GM18499 (cell line): ENCODE results near the gene LYPLA2.
"Not testable (repeated sequence)": the region's sequence is repeated elsewhere in the genome, so short reads cannot be mapped to it uniquely, and the experiment has no call there.

Experiments
- ATAC-seq: cut with Tn5 transposase; IDR thresholded peaks from one replicate; pipeline ENCODE4 v1.9.1; 2021; ENCODE audit warnings: moderate number of reproducible peaks; ENCODE audit not compliant: insufficient read depth, unreplicated experiment

LYPLA2 gene

GRCh38 chr1:23825762-23826522, 35.0 kb downstream of the LYPLA2 start:
- ATAC-seq, result no peak

GRCh38 chr1:23826590-23826989, 35.6 kb downstream of the LYPLA2 start:
- not testable (repeated sequence) for ATAC-seq

- ATAC-seq, result no peak
Observed at GRCh38 chr1:23827717-23828116, 36.8 kb downstream of the LYPLA2 start.

GRCh38 chr1:23834156-23834555, 43.2 kb downstream of the LYPLA2 start:
- not testable (repeated sequence) for ATAC-seq

GRCh38 chr1:23836037-23836436, 45.1 kb downstream of the LYPLA2 start:
- ATAC-seq, result no peak

- no peak for ATAC-seq
Observed at GRCh38 chr1:23837908-23838307, 47.0 kb downstream of the LYPLA2 start.

- ATAC-seq, result no peak
Observed at GRCh38 chr1:23838401-23838866, 47.5 kb downstream of the LYPLA2 start.

- ATAC-seq, result no peak
Observed at GRCh38 chr1:23843644-23844043, 52.7 kb downstream of the LYPLA2 start.
